Measurements from ENCODE around the gene NT5C.

DNA sequence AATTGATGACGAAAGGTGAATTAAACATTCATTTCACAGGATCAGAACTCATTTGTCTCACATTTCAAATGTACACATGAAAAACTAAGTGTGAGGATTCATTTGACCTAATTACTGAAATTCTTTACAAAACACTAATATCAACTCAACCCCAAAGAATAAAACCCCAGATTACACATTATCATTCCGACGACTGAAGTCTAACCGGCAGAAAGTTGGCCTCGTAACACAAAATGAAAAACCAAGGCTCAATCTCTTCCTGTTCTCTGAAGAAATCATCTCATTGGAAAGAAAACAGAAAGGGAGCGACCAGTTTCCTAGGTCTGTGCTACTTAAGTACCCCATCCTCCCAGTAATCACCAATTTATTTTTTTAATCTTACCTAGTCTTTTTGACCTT lies 21.0 kb upstream of the NT5C start:
- TF ChIP-seq, protein P1, sequence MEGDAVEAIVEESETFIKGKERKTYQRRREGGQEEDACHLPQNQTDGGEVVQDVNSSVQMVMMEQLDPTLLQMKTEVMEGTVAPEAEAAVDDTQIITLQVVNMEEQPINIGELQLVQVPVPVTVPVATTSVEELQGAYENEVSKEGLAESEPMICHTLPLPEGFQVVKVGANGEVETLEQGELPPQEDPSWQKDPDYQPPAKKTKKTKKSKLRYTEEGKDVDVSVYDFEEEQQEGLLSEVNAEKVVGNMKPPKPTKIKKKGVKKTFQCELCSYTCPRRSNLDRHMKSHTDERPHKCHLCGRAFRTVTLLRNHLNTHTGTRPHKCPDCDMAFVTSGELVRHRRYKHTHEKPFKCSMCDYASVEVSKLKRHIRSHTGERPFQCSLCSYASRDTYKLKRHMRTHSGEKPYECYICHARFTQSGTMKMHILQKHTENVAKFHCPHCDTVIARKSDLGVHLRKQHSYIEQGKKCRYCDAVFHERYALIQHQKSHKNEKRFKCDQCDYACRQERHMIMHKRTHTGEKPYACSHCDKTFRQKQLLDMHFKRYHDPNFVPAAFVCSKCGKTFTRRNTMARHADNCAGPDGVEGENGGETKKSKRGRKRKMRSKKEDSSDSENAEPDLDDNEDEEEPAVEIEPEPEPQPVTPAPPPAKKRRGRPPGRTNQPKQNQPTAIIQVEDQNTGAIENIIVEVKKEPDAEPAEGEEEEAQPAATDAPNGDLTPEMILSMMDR (conservative IDR thresholded peaks at IDR 0.05): no peak
- TF ChIP-seq EZH2 (IDR thresholded peaks at IDR 0.05; ENCODE audit: low read depth): no peak
